K562 (cell line): Measurements from ENCODE around the gene PTH1R. TPM values are rescaled to one million over a fixed set of nuclear protein-coding genes. Genes with fewer than 3 reads are reported as not detected.

ENCODE experiments used
- ATF7 ChIP-seq: fragments of 450-650 bp; IDR thresholded peaks from 2 replicates; pipeline ENCODE4 v1.7.1; 2014; ENCODE audit warnings: mild to moderate bottlenecking, moderate library complexity
- CHD7 ChIP-seq: fragments of 200-600 bp; sonication (generic); IDR thresholded peaks from one replicate; pipeline ENCODE4 v1.6.1; 2012; ENCODE audit warnings: mild to moderate bottlenecking, low read depth, low read length, inconsistent platforms
- DACH1 ChIP-seq: fragments of 450-650 bp; IDR thresholded peaks from 2 replicates; pipeline ENCODE4 v1.6.1; 2018; ENCODE audit not compliant: partially characterized antibody
- KAT8 ChIP-seq: fragments of 450-650 bp; IDR thresholded peaks from 2 replicates; pipeline ENCODE4 v1.6.1; 2016; ENCODE audit warnings: low read depth, mild to moderate bottlenecking
- MLLT1 ChIP-seq, 2 experiments: fragments of 450-650 bp; IDR thresholded peaks; 2 replicates each; pipeline ENCODE4 v1.6.1; 2016
- RUNX1 ChIP-seq: sonication (generic); IDR thresholded peaks from 2 replicates; pipeline ENCODE4 v1.6.1; 2016; ENCODE audit warnings: antibody characterized with exemption, low read depth
- SMARCA4 ChIP-seq: fragments of 450-650 bp; IDR thresholded peaks from 2 replicates; pipeline ENCODE4 v1.6.1; 2016
- VEZF1 ChIP-seq: fragments of 200-800 bp; sonication (Bioruptor generic); IDR thresholded peaks from 2 replicates; pipeline ENCODE4 v1.6.1; 2017; ENCODE audit warnings: missing genetic modification characterization, missing compliant biosample characterization
- ZBTB17 ChIP-seq: fragments of 450-650 bp; formaldehyde crosslinking; IDR thresholded peaks from 2 replicates; pipeline ENCODE4 v1.4.0; 2020; ENCODE audit warnings: mild to moderate bottlenecking
- ZBTB7A ChIP-seq: IDR thresholded peaks from 2 replicates; pipeline ENCODE4 v1.6.1; 2011; ENCODE audit warnings: low read depth, mild to moderate bottlenecking, low read length, moderate library complexity, borderline replicate concordance; ENCODE audit not compliant: control insufficient read depth
- ZNF134 ChIP-seq: fragments of 250-450 bp; sonication (Bioruptor Pico); conservative IDR thresholded peaks from 2 replicates; pipeline ENCODE4 v1.4.0; 2020
- polyA plus RNA-seq, 8 experiments: library from polyadenylated mRNA; depleted of rRNA in 4 of 8; stranded (reverse) in 5 of 8; unstranded in 3 of 8; fragments of >200 nt; fragmentation: Nextera tagmentation in 2 of 8; fragmentation: Illumina TruSeq in 1 of 8; extraction: Ambion mirVana in 2 of 8; extraction: Trizol in 1 of 8; gene quantifications; 2 replicates each; pipeline versions ENCODE4 v1.2.1 to v1.2.3, GENCODE V29; 2011 to 2014; ENCODE audit warnings: inconsistent platforms in 1 of 8, missing spikeins in 1 of 8
- total RNA-seq, 7 experiments: library from RNA; depleted of rRNA in 6 of 7; stranded (reverse); fragments of >200 nt in 6 of 7; fragmentation: Illumina TruSeq in 2 of 7; extraction: Trizol in 2 of 7; gene quantifications; 2 replicates each; pipeline versions ENCODE4 v1.2.1 to v1.2.3, GENCODE V29; 2011 to 2021; ENCODE audit warnings: low replicate concordance in 1 of 7
- TF ChIP-seq, protein P1 (sequence below): fragments of 250-450 bp; sonication (Bioruptor Pico); IDR thresholded peaks from 2 replicates; pipeline ENCODE4 v1.5.0; 2020; ENCODE audit warnings: mild to moderate bottlenecking

Gene PTH1R
- total and polyA plus RNA-seq, 9 of the 15 experiments (the other 6 are each of a cell fraction or from before 2014, with no cell fraction given): not detected

DNA sequence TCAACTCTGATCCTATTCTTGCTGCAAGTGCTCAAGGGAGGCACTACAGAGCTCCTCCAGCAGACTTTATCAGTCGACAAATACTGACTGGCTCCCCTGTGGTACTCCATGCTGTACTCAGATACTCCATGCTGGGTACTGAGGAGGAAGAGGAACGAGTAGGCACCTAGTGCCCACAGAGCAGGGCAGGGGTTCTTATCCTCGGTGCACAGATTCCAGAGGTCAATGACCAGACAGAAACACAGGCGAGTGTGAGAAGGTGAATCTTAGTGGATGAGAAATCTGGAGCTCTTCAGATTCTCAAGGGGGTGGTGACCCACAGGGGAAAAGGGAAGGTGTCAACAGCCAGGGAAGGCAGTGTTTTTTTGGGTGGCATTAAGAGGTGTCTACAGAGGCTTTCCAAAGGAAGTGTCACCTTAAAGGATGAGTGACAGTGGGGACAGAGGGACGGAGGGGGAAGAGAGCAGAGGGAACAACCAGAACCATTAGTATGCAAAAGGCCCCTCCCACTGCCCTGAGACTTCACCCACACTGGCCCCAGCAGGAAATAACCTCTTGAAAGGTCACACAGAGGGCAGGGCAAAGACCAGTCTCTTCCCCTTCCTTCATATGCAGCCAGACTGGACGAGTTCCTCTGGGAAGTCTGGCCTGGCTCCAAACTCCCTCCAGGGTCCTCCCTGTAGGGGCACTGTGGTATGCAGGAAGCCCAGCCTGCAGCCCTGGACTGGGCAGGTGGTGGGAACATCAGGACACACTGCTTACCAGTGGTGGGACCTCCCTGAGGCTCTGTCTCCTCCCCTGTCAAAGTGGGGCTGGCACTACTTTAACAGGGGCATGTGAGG is 71.5 kb downstream of the PTH1R start (continued):
- TF ChIP-seq MLLT1 (IDR thresholded peaks at IDR 0.05) (no peak), ZBTB7A (peak; percentile 41; the same call in 1 of the 2 replicates), VEZF1 (0 out of 2 replicates have a peak, but pooled peaks have one; percentile 18), RUNX1 (no peak), CHD7 (no peak), ZNF134 (CRISPR knock-in tag) (no peak), DACH1 (no peak), KAT8 (no peak), SMARCA4 (no peak), ZBTB17 (CRISPR knock-in tag) (no peak), ATF7 (no peak)
- TF ChIP-seq, protein P1, sequence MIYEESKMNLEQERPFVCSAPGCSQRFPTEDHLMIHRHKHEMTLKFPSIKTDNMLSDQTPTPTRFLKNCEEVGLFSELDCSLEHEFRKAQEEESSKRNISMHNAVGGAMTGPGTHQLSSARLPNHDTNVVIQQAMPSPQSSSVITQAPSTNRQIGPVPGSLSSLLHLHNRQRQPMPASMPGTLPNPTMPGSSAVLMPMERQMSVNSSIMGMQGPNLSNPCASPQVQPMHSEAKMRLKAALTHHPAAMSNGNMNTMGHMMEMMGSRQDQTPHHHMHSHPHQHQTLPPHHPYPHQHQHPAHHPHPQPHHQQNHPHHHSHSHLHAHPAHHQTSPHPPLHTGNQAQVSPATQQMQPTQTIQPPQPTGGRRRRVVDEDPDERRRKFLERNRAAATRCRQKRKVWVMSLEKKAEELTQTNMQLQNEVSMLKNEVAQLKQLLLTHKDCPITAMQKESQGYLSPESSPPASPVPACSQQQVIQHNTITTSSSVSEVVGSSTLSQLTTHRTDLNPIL (CRISPR knock-in tag): no peak
